Activated CD8-positive, alpha-beta memory T cell treated with anti-CD3 and anti-CD28 coated beads, Interleukin-2, amount 50 U/mL, for 24 hours (primary cell): ENCODE results near the gene NKD2.
"Not testable (repeated sequence)": the region's sequence is repeated elsewhere in the genome, so short reads cannot be mapped to it uniquely, and the experiment has no call there.

Source experiments
- DNase-seq: peaks from one replicate; pipeline ENCODE4 v3.0.0-alpha.2; 2020; ENCODE audit errors: extremely low read depth

Gene NKD2

DNA sequence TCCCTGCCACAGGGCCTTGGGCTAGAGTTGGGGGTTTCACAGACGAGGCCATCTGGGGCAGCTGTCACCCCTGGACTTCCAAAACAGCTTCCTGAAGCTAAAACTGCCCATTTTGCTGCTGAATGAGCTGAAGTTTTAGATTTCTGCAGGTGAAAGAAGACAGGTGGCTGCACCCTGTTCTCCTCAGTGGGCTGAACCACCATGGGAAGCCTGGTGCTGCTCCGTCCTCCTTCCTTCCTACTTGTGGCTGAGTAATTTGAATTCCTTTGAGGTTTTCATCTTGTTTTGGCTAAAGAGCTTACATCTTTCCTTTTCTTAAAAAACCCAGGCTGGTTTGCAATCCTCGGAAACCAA lies 5.3 kb downstream of the NKD2 start:
- no peak for DNase-seq

DNA sequence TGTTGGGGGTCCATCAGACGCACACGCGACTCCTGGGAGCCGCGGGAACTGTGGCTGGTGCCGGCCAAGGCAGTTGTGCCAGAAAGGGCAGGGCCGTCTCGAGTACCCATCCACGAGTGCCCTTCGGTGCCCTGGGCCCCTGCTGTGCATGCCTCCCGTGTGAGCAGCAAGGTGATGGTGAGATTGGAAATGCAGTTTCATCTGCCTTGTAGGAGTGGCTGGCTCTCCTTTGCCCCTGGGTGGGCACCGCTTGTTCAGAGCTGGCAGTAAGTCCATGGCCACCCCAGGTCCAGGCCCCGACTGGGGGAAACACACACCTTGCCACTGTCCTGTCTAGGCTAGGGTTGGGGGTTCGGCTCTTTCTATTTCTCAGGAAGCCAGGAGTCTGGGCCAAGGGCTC lies 5.7 kb downstream of the NKD2 start:
- DNase-seq: no peak

DNA sequence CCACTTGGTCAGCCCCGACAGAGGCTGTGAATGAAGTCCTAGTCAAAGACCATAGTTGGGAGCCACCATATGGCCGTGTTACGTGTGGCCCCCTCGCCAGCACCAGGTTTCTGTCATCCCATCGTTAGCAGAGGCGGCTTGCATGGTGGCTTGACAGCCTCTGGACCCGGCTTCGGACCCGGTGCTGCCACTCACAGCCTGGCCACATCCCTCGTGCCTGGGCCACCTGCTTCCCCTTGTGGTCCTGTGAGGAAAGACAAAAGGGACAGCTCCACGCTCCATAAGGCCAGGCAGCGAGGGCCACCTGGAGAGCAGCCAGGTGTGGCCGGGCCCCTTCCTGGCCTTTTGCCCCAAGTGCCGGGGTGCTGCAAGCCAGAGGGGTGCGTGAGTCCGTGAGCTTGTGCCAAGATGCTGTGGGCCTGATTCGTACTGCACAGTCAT lies 6.2 kb downstream of the NKD2 start:
- no peak for DNase-seq

DNA sequence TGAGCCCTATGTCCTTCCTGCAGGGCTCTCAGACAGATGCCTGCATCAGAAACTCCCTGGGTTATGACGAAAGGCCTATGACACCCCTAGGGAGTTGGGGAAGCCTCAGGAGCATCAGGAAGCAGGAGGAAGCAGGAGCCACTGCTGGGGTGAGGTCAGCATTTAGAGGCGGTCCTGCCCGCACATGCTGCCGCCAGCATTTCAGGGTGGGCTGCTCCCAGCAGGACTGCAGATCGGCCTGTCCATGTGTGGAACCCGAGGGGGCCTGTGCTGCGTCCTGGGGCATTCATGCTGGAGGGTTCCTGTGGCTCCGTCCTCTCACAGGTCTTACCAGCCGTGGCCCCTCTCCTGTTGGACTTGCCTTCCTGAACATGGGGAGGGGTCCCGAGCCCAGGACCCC lies 6.9 kb downstream of the NKD2 start:
- DNase-seq: no peak

DNA sequence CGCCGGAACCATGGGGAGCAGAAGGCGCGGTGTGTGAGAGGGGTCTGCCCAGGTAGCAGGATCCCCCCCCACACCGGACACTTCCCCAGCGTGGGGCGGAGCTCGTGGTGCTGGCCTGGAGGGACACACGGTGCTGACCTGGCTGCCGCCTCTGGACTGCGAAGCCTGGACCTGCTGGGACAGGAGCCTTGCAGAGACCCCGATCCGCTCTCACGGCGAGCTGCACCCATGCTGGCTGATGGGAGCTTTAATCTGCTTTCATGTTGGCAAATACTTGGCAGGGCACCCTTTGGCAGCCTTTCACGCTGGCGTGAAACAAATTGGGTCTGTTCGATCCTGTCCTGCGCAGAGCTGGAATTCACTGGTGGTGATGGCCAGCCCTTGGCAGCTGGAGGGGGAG lies 7.4 kb downstream of the NKD2 start:
- no peak for DNase-seq

DNA sequence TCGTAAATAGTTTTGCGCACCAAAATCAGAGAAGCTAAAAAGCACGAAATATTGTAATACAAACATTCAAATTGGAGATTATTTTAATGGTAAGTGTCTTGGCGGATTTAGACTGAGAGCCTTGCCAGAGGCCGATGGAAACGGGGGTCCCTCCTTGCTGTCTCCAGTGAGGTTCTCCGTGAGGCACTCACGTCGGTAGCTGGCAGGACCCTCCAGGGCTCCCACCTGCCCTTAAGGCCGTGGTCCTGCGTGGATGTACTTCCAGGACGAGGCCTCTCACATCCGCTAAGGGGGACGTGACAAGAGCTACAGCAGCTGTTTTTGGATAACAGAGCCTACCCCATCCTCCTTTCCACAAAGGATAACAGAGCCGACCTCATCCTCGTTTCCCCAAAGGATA lies 7.9 kb downstream of the NKD2 start:
- DNase-seq: no peak

DNA sequence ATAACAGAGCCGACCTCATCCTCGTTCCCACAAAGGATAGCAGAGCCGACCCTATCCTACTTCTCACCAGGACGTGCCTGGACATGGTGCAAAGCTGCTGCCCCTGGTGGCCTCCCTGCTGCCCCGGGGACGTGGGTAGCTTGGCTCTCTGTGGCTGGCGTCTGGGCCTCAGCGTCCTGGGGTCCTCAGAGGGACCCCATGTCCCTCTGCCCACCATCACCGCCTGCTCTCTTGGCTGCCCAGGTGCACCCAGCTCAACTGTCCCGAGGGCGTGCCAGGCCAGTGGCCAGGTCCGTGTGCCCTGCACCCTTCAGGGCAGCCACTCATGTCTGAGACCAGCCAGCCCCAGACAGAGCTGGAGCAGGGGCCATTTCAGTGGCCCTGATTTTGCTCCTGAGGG lies 8.5 kb downstream of the NKD2 start:
- no peak for DNase-seq

DNA sequence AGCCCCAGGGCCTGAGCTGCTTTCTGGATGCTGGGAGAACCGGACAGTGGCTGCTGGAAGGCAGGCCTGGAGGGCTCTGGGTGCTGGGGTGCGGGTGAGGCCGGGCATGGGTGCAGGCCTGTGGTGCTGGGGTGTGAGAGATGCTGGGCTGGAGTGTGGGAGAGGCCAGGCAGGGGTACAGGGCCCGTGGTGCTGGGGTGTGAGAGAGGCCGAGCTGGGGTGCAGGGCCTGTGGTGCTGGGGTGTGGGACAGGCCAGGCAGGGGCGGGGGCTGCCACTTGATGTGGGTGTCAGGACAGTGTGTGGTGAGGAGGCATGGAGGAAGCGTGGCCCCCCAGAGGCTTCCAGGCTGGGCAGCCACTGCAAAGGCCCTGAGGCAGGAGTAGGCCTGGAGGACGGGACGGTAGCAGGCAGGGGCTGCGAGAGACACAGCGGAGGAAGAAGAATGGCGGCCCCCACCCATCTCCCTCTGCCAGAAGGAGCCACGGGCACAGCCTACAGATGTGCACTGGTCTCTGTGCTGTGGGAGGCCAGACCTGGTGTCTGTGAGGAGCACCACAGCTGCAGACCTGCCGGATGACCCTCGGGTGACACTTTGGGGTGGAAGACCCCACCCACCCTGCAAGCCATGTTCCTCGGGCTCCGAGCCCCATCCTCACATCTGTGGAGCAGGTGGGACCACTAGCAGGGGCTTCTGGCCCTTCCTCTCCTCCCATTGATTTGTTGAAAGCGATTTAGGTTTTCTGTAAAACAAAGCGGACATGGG lies 9.3 kb downstream of the NKD2 start:
- DNase-seq: no peak

DNA sequence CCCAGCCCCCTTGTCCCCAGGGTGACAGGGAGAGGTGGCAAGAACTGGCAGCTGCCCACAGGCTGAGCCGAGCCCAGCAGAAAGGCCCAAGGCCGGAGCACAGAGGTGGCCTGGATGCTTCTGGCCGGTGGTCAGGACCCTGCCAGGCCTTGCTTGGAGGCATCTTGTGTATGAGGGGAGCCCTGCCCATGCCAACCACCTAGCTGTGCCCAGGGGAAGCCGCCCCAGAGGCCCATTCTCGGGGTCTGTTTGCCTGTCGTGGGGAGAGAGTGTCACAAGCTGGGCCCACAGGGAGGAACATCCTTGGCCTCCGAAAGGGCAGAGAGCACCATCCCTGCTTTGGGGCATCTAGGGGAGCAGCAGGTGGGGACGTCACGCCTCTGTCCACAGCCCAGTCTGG lies 10.0 kb downstream of the NKD2 start:
- DNase-seq: no peak

DNA sequence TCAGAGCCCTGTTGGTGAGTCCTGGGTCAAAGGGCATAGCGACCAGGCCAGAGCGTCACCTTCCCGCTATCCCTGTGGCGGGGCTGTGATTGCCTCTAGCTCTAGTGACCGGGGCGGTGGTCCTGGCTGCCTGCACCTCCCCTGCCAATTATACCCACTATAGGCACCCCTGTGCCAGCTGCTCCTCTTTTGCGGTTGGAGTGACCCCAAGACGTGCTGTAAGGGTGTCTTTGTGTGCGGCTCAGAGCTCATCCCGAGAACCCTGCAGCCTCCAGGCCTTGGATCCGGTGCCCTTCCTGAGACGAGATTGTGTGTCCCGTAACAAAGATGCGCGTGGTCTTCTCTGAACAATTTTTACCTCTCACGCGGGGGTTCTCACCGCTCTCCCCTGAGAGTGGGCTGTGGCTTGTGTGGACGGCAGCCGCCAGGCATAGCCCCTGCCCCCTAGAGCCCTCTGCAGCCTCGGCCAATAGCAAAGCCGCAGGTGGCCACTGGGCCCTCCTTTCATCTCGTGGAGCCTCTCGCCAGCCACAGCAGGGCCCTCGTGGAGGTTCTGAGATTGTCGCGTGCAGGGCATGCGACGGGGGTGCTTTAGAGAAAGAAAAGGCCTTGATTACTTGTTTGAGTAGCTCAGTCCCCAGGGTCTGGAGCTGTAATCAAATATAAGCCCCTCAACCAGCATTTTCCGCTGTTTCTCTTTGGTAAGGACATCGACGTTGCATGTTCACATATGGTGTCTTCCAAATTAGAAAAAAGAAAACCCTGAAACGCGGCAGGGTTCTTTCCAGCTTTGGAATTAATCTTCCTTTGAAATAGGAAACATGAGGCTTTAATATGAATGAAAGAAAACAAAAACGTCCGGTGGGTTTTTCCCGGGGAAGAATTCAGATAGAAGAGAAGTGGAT lies 10.7 kb downstream of the NKD2 start:
- no peak for DNase-seq

DNA sequence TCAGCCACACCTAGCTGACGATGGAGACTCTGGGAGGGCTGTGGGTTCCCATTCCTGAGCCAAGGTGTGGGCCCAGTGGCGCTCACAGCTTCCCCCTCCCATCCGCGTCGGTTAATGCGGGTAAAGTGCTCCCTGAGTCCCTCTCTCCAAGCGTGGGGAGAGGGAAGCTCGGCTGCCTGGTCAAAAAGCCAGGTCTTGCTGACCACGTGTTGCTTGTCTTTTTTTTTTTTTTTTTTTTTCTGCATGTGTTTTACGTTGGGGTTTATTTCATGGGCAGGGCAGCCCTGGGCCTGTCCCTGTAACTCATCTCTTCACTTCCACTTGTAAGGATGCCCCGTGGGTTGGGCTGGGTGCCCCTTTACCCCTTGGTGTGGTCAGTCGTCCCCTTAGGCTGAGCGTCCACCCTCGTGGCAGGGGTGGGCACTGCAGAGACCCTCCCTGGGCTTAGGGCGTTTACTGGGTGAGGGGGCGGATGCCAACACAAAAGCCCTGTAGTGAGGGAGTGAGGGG lies 11.9 kb downstream of the NKD2 start:
- DNase-seq: no peak

DNA sequence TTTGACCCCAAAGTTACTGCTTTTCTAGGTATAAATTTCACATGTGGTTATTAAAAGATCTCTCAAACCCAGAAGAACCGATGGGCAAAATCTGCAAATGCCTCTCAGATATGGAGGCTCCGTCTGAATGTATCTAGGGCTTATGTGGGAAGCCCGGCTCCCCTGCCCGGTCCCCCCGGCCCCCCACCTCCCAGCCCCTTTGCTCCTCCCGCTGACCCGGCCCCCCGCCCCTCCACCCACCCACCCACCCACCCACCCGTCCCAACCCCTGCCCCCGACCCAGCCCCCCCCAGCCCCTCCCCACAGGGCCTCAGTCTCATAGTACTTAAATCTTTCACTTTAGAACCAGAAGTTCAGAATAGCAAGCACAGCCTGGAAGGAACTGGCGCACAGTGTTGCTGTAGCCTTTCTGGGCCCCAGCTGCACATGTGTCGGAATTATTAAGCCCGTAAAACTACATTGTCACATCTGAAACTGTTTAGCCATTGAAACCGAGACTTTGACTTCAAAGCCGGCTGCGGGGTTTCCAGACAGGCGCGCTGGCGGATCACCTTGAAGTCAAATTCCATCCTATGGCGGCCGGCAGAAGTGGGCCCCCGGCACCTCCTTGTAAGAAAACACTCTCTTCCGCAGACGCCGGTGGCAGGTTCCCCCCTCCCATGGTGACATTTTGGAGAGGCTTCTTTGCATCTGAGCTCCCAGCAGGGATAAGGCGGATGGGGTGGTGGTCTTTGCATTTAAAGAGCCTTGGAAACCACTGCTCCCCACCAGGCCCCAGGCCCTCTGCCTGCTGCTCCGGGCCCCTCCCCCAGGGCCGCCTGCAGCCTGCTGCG lies 12.8 kb downstream of the NKD2 start:
- DNase-seq: no peak

DNA sequence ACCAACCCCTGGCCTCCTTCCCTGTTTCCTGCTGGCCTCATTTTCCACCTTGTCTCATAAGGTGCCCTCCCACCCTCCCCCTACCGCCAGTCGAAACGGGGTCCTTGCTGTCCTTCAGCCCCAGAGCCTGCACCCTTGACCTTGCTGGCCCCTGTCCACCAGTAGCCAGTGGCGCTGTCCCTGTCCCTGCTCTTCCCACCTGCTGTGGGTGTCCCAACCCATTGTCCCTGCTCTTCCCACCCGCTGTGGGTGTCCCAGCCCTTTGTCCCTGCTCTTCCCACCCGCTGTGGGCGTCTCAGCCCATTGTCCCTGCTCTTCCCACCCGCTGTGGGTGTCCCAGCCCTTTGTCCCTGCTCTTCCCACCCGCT lies 13.4 kb downstream of the NKD2 start:
- DNase-seq: not testable (repeated sequence)

DNA sequence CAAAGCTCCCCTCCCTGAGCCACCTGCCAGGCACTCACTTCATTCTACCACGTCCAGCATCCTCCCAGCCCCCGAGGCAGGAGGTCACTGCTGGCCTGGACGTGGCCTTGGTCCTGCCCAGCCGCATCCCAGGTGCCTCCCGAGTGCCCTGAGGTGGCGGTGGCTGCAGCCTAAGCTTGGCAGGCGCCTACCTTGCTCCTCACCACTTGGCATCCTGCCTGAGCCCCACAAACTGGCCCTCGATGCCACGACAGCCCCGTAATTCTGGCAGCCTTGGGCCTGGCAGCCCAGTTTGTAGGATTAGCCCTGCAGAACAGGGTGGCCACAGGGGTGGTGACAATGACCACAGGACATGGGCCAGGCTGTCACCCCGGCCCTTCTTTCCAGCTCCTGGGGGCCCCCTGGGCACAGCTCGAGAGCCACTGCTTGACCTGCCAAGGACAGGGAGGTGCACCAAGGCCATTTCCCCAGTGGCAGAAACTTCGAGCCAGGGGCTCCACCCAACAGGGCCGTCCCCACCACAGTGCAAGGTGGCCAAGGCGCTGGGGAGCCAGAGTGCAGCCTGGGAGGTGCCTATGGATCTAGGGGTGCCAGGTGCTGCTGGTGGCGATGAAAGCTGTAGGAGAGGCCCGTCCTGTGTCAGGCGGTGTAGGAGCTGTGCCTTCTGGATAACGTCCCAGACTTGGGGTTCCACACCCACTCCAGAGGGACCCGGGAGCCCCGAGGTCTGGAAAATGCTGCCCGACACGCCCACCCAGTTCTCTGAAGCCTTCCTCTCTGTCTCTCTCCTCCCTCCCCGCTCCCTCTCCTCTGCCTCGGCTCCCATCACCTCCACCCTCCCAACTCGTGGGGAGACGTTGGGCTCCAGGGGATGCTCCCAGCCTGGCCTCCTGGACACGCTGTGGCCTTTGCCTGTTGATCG lies 18.4 kb downstream of the NKD2 start:
- no peak for DNase-seq

DNA sequence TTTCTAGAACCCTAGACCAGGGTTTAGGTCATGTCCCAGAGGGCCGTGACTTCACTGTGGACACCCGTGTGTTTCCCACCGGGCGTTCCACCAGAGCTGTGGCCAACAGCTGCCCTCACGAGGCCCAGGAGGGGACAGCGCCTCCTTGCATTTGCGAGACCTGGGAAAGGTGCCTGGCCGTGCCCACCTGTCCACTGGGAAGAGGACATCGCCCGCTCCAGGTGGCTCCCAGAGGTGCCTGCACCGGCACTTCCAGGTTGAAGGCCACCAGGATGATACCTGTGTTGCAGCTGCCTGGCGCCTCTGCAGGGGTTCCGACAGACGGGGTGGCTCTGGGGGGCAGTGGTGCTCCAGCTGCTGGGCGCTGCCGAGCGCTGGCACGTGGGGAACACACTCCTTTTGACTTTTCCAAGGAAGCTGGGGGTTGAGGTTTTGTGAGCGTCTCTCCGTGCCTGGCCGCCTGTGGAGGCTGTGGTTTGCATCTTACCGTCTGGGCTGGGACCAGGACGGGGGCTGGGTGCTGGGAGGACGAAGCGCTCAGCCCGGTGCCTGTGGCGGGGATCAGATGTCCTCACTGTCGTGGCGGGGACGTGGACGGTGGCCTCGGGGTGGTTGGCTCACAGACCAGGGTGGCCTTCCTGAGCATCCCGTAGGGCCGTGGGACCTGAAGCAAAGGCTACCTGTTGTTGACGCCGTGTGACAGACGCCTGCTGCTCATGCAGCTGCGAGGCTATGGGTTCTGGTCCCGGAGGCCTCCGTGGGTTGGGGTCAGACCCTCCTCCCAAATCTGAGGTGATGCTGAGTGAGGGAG lies 19.2 kb downstream of the NKD2 start:
- no peak for DNase-seq

DNA sequence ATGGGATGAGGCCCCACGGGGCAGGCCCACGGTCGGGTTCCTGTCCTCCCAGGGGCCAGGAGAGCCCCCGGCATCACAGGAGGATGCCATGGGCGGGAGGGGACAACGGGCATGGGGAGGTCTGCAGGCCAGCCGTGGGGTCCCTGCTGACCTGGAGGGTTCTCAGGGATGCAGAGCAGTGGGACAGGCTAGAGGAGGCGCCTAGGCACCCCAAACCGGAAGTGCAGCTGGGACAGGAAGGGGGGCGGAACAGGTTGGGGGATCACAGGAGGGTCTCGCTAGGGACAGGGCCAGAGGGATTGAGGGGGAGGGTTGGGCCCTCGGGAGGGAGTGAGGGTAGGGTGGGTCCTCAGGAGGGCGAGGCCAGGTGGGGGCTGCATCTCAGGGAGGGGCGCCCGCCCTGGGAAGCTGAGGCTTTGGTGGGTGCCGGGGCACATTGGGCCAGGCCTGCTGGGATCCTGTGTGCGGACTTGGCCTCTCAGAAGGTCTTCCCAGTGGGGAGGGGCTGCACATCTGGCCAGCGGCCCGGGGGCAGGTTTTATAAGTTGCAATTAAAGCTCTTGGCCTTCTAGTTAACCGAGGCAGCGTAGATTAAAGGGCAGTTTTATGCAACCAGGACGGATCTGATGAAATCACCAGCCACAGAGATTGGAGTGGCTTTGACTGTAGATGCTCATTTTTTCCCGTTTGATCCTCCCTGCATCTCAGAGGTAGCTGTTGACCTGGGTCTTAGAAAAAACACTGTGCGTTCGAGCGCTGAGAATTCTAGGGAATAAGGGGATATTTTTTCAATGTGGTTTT lies 20.1 kb downstream of the NKD2 start:
- no peak for DNase-seq

DNA sequence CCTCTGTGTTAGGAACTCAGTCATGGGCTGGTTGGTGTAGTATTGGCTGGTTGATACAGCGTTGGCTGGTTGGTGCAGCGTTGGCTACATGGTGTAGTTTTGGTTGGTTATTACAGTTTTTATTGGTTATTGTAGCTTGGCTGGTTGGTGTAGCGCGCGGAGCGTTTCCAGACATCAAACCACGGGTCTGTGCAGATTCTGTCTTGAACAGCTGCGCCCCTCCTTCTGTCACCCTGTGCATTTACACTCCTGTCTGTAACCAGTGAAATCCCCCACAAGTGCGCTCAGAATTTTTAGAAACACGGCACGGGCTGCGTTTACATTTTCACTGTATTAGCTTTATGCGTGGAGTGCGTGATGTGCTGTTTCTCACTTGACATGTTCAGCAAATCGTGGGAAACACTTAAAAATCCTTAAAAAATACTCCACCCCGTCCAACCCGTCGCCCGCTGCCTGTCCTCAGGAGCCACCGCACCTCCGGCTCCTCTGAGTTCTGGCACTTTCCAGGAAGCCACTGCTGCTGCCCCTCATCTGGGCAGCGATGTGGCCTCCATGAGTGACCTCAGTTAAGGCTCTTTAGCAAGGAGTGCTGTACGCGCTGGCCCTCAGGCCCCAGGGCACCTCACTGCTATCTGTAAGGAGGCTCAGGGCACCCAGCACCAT lies 20.8 kb downstream of the NKD2 start:
- DNase-seq: no peak

DNA sequence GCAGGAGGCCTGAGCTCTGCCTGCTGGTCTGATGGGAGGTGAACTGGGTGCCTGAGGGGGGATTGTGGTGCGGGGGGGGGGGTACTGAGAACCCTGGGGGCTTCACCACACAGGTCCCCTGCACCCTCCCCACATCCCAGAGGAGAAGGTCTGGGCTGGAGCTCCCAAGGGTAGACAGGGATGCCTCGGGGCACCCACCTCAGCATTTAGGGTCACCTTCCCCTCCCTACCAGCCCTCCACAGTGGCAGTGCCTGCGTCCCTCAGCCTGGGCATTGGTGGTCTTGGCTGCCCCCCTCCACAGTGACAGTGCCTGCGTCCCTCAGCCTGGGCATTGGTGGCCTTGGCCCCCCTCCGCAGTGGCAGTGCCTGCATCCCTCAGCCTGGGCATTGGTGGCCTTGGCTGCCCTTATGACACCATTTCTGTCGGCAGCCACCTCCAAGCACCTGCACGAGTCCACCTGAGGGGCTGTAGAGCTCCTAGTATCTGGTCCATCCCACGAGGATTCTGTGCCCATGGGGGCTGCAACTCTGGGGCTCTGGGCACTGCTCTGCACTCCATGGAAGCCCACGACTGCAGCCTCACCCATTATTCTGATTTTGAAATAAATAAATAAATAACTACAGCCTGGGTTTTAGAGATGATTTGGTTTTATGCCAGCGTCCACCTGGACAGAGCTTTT lies 21.5 kb downstream of the NKD2 start:
- no peak for DNase-seq
